GM23248 (cell line): Measurements from ENCODE around the gene MASP1.

Experiments
- EZH2 ChIP-seq: fragments of 200-600 bp; sonication (generic); IDR thresholded peaks from 2 replicates; pipeline ENCODE4 v1.6.1; 2018; ENCODE audit warnings: antibody characterized with exemption, mild to moderate bottlenecking; ENCODE audit not compliant: insufficient read depth, poor library complexity, severe bottlenecking
- EZH2phosphoT487 ChIP-seq: fragments of 200-600 bp; sonication (generic); IDR thresholded peaks from 2 replicates; pipeline ENCODE4 v1.6.1; 2018; ENCODE audit warnings: antibody characterized with exemption, moderate library complexity, mild to moderate bottlenecking, low read depth; ENCODE audit not compliant: insufficient read depth

- no peak for TF ChIP-seq EZH2phosphoT487
- no peak for TF ChIP-seq EZH2
Measured at GRCh38 chr3:187212705-187213104, 78.8 kb downstream of the MASP1 start.
